ENCODE measurements around the gene HBE1. TPM values are rescaled to one million over a fixed set of nuclear protein-coding genes. Genes with fewer than 3 reads are reported as not detected.

The HBE1 gene
- total RNA-seq, 1 donor from 2014 or later: not detected

GRCh38 chr11:5281596-5281995 lies 11.9 kb upstream of the HBE1 start:
- H3K27ac Mint-ChIP-seq (ENCODE audit: unreplicated experiment): no peak overlapping the region
- H3K27me3 Mint-ChIP-seq (ENCODE audit: unreplicated experiment): no peaks in the 10 kb centered on the region
- DNase-seq (ENCODE audit: extremely low spot score, unreplicated experiment): no peak
- no peaks in the 10 kb centered on the region for H3K36me3 Mint-ChIP-seq (ENCODE audit: unreplicated experiment)
- no peaks in the 10 kb centered on the region for H3K9me3 Mint-ChIP-seq (ENCODE audit: unreplicated experiment)
- no peak overlapping the region for H3K4me3 Mint-ChIP-seq (ENCODE audit: unreplicated experiment)
- H3K4me1 Mint-ChIP-seq (ENCODE audit: unreplicated experiment): peaks cover 10% of the 10 kb centered on the region
- no peak for TF ChIP-seq CTCF (IDR thresholded peaks at IDR 0.05)

- peak; percentile 88 for DNase-seq (ENCODE audit: extremely low spot score, unreplicated experiment)
- no peaks in the 10 kb centered on the region for H3K9me3 Mint-ChIP-seq (ENCODE audit: unreplicated experiment)
- no peak overlapping the region for H3K4me3 Mint-ChIP-seq (ENCODE audit: unreplicated experiment)
- peaks cover 10% of the 10 kb centered on the region for H3K4me1 Mint-ChIP-seq (ENCODE audit: unreplicated experiment)
- no peak for TF ChIP-seq CTCF (IDR thresholded peaks at IDR 0.05)
- H3K27ac Mint-ChIP-seq (ENCODE audit: unreplicated experiment): peak overlapping the region; percentile 84
- H3K36me3 Mint-ChIP-seq (ENCODE audit: unreplicated experiment): no peaks in the 10 kb centered on the region
- H3K27me3 Mint-ChIP-seq (ENCODE audit: unreplicated experiment): no peaks in the 10 kb centered on the region
Measured at GRCh38 chr11:5280582-5281102, 10.9 kb upstream of the HBE1 start.

GRCh38 chr11:5279471-5280090 lies 9.8 kb upstream of the HBE1 start:
- Mint-ChIP-seq H3K4me1 (ENCODE audit: unreplicated experiment) (peaks cover 10% of the 10 kb centered on the region), H3K36me3 (ENCODE audit: unreplicated experiment) (no peaks in the 10 kb centered on the region), H3K27me3 (ENCODE audit: unreplicated experiment) (no peaks in the 10 kb centered on the region), H3K4me3 (ENCODE audit: unreplicated experiment) (no peak overlapping the region), H3K27ac (ENCODE audit: unreplicated experiment) (peak overlapping the region; percentile 52), H3K9me3 (ENCODE audit: unreplicated experiment) (no peaks in the 10 kb centered on the region)
- TF ChIP-seq CTCF (IDR thresholded peaks at IDR 0.05): no peak
- no peak for DNase-seq (ENCODE audit: extremely low spot score, unreplicated experiment)

- Mint-ChIP-seq H3K27ac (ENCODE audit: unreplicated experiment) (no peak overlapping the region), H3K9me3 (ENCODE audit: unreplicated experiment) (no peaks in the 10 kb centered on the region), H3K36me3 (ENCODE audit: unreplicated experiment) (no peaks in the 10 kb centered on the region), H3K4me3 (ENCODE audit: unreplicated experiment) (no peak overlapping the region), H3K27me3 (ENCODE audit: unreplicated experiment) (no peaks in the 10 kb centered on the region), H3K4me1 (ENCODE audit: unreplicated experiment) (peaks cover 10% of the 10 kb centered on the region)
- no peak for DNase-seq (ENCODE audit: extremely low spot score, unreplicated experiment)
- TF ChIP-seq CTCF (IDR thresholded peaks at IDR 0.05): no peak
Measured at GRCh38 chr11:5277807-5278382, 8.2 kb upstream of the HBE1 start.

- Mint-ChIP-seq H3K4me3 (ENCODE audit: unreplicated experiment) (no peak overlapping the region), H3K4me1 (ENCODE audit: unreplicated experiment) (peaks cover 10% of the 10 kb centered on the region), H3K27ac (ENCODE audit: unreplicated experiment) (no peak overlapping the region), H3K27me3 (ENCODE audit: unreplicated experiment) (no peaks in the 10 kb centered on the region), H3K36me3 (ENCODE audit: unreplicated experiment) (no peaks in the 10 kb centered on the region), H3K9me3 (ENCODE audit: unreplicated experiment) (no peaks in the 10 kb centered on the region)
- no peak for DNase-seq (ENCODE audit: extremely low spot score, unreplicated experiment)
- no peak for TF ChIP-seq CTCF (IDR thresholded peaks at IDR 0.05)
Measured at GRCh38 chr11:5276697-5277096, 7.0 kb upstream of the HBE1 start.

Measured in osteocyte (in vitro differentiated cells).